HEK293 (cell line): ENCODE measurements around the gene ASB5.

Source experiments
- CTCF ChIA-PET: fragments of 350-600 bp; formaldehyde crosslinking; extraction: SDS; loops from one replicate; lab custom pipeline; 2021; ENCODE audit warnings: antibody characterized with exemption; lab: Yijun Ruan, JAX
- POLR2A ChIA-PET: fragments of 300-600 bp; formaldehyde crosslinking; extraction: SDS; loops from one replicate; lab custom pipeline; 2020; ENCODE audit warnings: antibody characterized with exemption, inconsistent platforms; lab: Yijun Ruan, JAX
- H3K27ac ChIP-seq: fragments of 200-500 bp; sonication (Bioruptor generic); 2 replicates; pipeline ENCODE4 v1.5.1; 2014; ENCODE audit warnings: low read depth, low read length, control low read depth, inconsistent platforms; ENCODE audit errors: extremely low read depth
- H3K36me3 ChIP-seq, 2 experiments: fragments of 200-500 bp in 1 of 2; sonication (Bioruptor generic) in 1 of 2; 1 replicate in 1 of 2; 2 replicates in 1 of 2; pipeline ENCODE4 v1.5.1; 2014 to 2017; ENCODE audit warnings: inconsistent platforms in 2 of 2, low read length in 2 of 2; ENCODE audit not compliant: control insufficient read depth in 2 of 2, insufficient read depth in 1 of 2
- H3K4me1 ChIP-seq: fragments of 200-500 bp; sonication (Bioruptor generic); 2 replicates; pipeline ENCODE4 v1.5.1; 2014; ENCODE audit warnings: mild to moderate bottlenecking, low read length, inconsistent platforms; ENCODE audit not compliant: control insufficient read depth, insufficient read depth
- H3K4me3 ChIP-seq: 2 replicates; pipeline ENCODE4 v1.5.1; 2011; ENCODE audit warnings: low read depth, mild to moderate bottlenecking, control low read depth, low read length, moderate library complexity
- H3K9me3 ChIP-seq: fragments of 200-500 bp; sonication (Bioruptor generic); 2 replicates; pipeline ENCODE4 v1.5.1; 2014; ENCODE audit warnings: low read depth, low read length, inconsistent platforms; ENCODE audit not compliant: control insufficient read depth, insufficient read depth
- GLIS2 ChIP-seq: fragments of 450-650 bp; formaldehyde crosslinking; IDR thresholded peaks from 2 replicates; pipeline ENCODE4 v1.5.1; 2016; ENCODE audit warnings: missing biosample characterization, missing genetic modification characterization
- MZF1 ChIP-seq: fragments of 450-650 bp; formaldehyde crosslinking; IDR thresholded peaks from 2 replicates; pipeline ENCODE4 v1.5.1; 2017; ENCODE audit warnings: missing biosample characterization, missing genetic modification characterization, borderline replicate concordance
- PRDM1 ChIP-seq: fragments of 450-650 bp; formaldehyde crosslinking; IDR thresholded peaks from 2 replicates; pipeline ENCODE4; 2016; ENCODE audit warnings: missing biosample characterization, missing genetic modification characterization
- SALL2 ChIP-seq: fragments of 450-650 bp; formaldehyde crosslinking; IDR thresholded peaks from 2 replicates; pipeline ENCODE4 v1.5.0; 2017; ENCODE audit warnings: missing biosample characterization, mild to moderate bottlenecking, missing genetic modification characterization, borderline replicate concordance
- SETDB1 ChIP-seq: IDR thresholded peaks from one replicate; pipeline ENCODE4 v1.6.1; 2017; ENCODE audit warnings: mild to moderate bottlenecking, low read length, moderate library complexity, mixed read lengths; ENCODE audit not compliant: insufficient read length
- SP3 ChIP-seq: fragments of 450-650 bp; formaldehyde crosslinking; IDR thresholded peaks from 2 replicates; pipeline ENCODE4 v1.5.1; 2016; ENCODE audit warnings: missing biosample characterization, missing genetic modification characterization
- TRIM28 ChIP-seq: IDR thresholded peaks from 2 replicates; pipeline ENCODE4 v1.6.1; 2011; ENCODE audit warnings: low read length, control low read depth, borderline replicate concordance
- YY1 ChIP-seq: fragments of 450-650 bp; formaldehyde crosslinking; IDR thresholded peaks from 2 replicates; pipeline ENCODE4 v1.5.1; 2018; ENCODE audit warnings: missing biosample characterization, missing genetic modification characterization
- ZFP3 ChIP-seq: fragments of 450-650 bp; formaldehyde crosslinking; IDR thresholded peaks from 2 replicates; pipeline ENCODE4 v1.5.1; 2016; ENCODE audit warnings: low read depth, missing biosample characterization, missing genetic modification characterization
- ZIC2 ChIP-seq: fragments of 450-650 bp; formaldehyde crosslinking; IDR thresholded peaks from 2 replicates; pipeline ENCODE4 v1.5.1; 2016; ENCODE audit warnings: missing biosample characterization, missing genetic modification characterization
- ZNF184 ChIP-seq: fragments of 450-650 bp; IDR thresholded peaks from 2 replicates; pipeline ENCODE4 v1.5.1; 2018; ENCODE audit warnings: missing biosample characterization, mild to moderate bottlenecking, missing genetic modification characterization
- ZNF2 ChIP-seq: fragments of 450-650 bp; formaldehyde crosslinking; IDR thresholded peaks from 2 replicates; pipeline ENCODE4 v1.5.1; 2016; ENCODE audit warnings: missing biosample characterization, missing genetic modification characterization
- ZNF202 ChIP-seq: fragments of 450-650 bp; formaldehyde crosslinking; IDR thresholded peaks from 2 replicates; pipeline ENCODE4 v1.5.1; 2016; ENCODE audit warnings: missing biosample characterization, missing genetic modification characterization, borderline replicate concordance
- ZNF23 ChIP-seq: fragments of 450-650 bp; formaldehyde crosslinking; IDR thresholded peaks from 2 replicates; pipeline ENCODE4 v1.5.1; 2016; ENCODE audit warnings: missing biosample characterization, missing genetic modification characterization, borderline replicate concordance
- ZNF311 ChIP-seq: fragments of 450-650 bp; formaldehyde crosslinking; IDR thresholded peaks from 2 replicates; pipeline ENCODE4 v1.5.1; 2017; ENCODE audit warnings: missing biosample characterization, missing genetic modification characterization, borderline replicate concordance
- ZNF366 ChIP-seq: fragments of 450-650 bp; formaldehyde crosslinking; conservative IDR thresholded peaks from 2 replicates; pipeline ENCODE4 v1.5.1; 2016; ENCODE audit warnings: missing biosample characterization, missing genetic modification characterization
- ZNF549 ChIP-seq: fragments of 450-650 bp; IDR thresholded peaks from 2 replicates; pipeline ENCODE4 v1.5.1; 2018; ENCODE audit warnings: missing biosample characterization, missing genetic modification characterization, mild to moderate bottlenecking, inconsistent platforms, moderate library complexity
- ZNF558 ChIP-seq: fragments of 450-650 bp; formaldehyde crosslinking; IDR thresholded peaks from 2 replicates; pipeline ENCODE4 v1.5.1; 2016; ENCODE audit warnings: missing biosample characterization, missing genetic modification characterization
- ZNF621 ChIP-seq: fragments of 450-650 bp; formaldehyde crosslinking; IDR thresholded peaks from 2 replicates; pipeline ENCODE4 v1.5.1; 2017; ENCODE audit warnings: missing biosample characterization, missing genetic modification characterization
- ZNF629 ChIP-seq: fragments of 450-650 bp; formaldehyde crosslinking; IDR thresholded peaks from 2 replicates; pipeline ENCODE4 v1.5.1; 2017; ENCODE audit warnings: missing biosample characterization, missing genetic modification characterization
- ZNF707 ChIP-seq: fragments of 450-650 bp; formaldehyde crosslinking; IDR thresholded peaks from 2 replicates; pipeline ENCODE4 v1.5.1; 2016; ENCODE audit warnings: missing biosample characterization, missing genetic modification characterization
- TF ChIP-seq, protein P1 (sequence below): fragments of 450-650 bp; formaldehyde crosslinking; IDR thresholded peaks from 2 replicates; pipeline ENCODE4 v1.5.1; 2017; ENCODE audit warnings: missing biosample characterization, missing genetic modification characterization
- TF ChIP-seq, protein P2 (sequence below): fragments of 450-650 bp; formaldehyde crosslinking; IDR thresholded peaks from 2 replicates; pipeline ENCODE4 v1.5.1; 2016; ENCODE audit warnings: missing biosample characterization, missing genetic modification characterization
- TF ChIP-seq, protein P3 (sequence below): fragments of 450-650 bp; formaldehyde crosslinking; IDR thresholded peaks from 2 replicates; pipeline ENCODE4 v1.5.1; 2016; ENCODE audit warnings: missing biosample characterization, missing genetic modification characterization, borderline replicate concordance
- TF ChIP-seq, protein P4 (sequence below): fragments of 450-650 bp; formaldehyde crosslinking; IDR thresholded peaks from 2 replicates; pipeline ENCODE4 v1.5.1; 2016; ENCODE audit warnings: missing biosample characterization, missing genetic modification characterization
- TF ChIP-seq, protein P5 (sequence below): fragments of 450-650 bp; formaldehyde crosslinking; IDR thresholded peaks from 2 replicates; pipeline ENCODE4 v1.5.1; 2016; ENCODE audit warnings: missing biosample characterization, missing genetic modification characterization
- TF ChIP-seq, protein P6 (sequence below): fragments of 450-650 bp; formaldehyde crosslinking; IDR thresholded peaks from 2 replicates; pipeline ENCODE4 v1.5.1; 2016; ENCODE audit warnings: missing biosample characterization, missing genetic modification characterization

The ASB5 gene

DNA sequence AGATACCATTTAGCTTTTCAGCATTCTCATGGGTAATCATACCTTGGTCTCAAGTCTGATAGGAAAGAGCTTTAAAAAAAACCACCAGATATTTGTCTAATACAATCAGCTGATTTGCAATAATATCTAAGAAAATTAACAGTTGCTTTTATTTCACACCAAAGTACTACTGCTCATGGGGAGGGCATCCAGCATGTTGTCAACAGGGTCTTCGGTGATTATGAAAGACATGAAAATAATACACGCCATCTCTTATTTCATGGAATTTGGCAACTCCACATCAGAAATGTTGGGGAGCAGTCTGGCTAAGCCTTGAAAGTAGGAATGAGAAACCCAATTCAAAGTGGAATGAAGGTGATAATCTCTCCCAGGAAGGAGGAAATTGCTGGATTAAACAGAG lies 3.0 kb downstream of the ASB5 start:
- Histone ChIP-seq H3K4me1 (peaks cover 2% of the 10 kb centered on the region; the same call in 1 of the 2 replicates), H3K9me3 (no peaks in the 10 kb centered on the region), H3K36me3 (no peaks in the 10 kb centered on the region), H3K27ac (no peak overlapping the region), H3K4me3 (no peak overlapping the region)
- POLR2A ChIA-PET = no interaction called here
- CTCF ChIA-PET = no interaction called here
- no peak for TF ChIP-seq ZNF184 (tag by site-specific recombination)
- TF ChIP-seq, protein P1, sequence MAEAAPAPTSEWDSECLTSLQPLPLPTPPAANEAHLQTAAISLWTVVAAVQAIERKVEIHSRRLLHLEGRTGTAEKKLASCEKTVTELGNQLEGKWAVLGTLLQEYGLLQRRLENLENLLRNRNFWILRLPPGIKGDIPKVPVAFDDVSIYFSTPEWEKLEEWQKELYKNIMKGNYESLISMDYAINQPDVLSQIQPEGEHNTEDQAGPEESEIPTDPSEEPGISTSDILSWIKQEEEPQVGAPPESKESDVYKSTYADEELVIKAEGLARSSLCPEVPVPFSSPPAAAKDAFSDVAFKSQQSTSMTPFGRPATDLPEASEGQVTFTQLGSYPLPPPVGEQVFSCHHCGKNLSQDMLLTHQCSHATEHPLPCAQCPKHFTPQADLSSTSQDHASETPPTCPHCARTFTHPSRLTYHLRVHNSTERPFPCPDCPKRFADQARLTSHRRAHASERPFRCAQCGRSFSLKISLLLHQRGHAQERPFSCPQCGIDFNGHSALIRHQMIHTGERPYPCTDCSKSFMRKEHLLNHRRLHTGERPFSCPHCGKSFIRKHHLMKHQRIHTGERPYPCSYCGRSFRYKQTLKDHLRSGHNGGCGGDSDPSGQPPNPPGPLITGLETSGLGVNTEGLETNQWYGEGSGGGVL (tag by site-specific recombination) = no peak
- TF ChIP-seq, protein P2, sequence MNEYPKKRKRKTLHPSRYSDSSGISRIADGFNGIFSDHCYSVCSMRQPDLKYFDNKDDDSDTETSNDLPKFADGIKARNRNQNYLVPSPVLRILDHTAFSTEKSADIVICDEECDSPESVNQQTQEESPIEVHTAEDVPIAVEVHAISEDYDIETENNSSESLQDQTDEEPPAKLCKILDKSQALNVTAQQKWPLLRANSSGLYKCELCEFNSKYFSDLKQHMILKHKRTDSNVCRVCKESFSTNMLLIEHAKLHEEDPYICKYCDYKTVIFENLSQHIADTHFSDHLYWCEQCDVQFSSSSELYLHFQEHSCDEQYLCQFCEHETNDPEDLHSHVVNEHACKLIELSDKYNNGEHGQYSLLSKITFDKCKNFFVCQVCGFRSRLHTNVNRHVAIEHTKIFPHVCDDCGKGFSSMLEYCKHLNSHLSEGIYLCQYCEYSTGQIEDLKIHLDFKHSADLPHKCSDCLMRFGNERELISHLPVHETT (tag by site-specific recombination) = no peak
- no peak for TF ChIP-seq SALL2
- no peak for TF ChIP-seq GLIS2 (tag by site-specific recombination)
- no peak for TF ChIP-seq YY1
- no peak for TF ChIP-seq ZNF366 (tag by site-specific recombination)
- TF ChIP-seq ZNF2 (tag by site-specific recombination) = no peak
- TF ChIP-seq ZNF549 = no peak
- no peak for TF ChIP-seq ZNF707
- TF ChIP-seq ZFP3 (tag by site-specific recombination) = no peak
- no peak for TF ChIP-seq TRIM28
- no peak for TF ChIP-seq PRDM1 (tag by site-specific recombination)
- no peak for TF ChIP-seq MZF1 (tag by site-specific recombination)
- TF ChIP-seq, protein P3, sequence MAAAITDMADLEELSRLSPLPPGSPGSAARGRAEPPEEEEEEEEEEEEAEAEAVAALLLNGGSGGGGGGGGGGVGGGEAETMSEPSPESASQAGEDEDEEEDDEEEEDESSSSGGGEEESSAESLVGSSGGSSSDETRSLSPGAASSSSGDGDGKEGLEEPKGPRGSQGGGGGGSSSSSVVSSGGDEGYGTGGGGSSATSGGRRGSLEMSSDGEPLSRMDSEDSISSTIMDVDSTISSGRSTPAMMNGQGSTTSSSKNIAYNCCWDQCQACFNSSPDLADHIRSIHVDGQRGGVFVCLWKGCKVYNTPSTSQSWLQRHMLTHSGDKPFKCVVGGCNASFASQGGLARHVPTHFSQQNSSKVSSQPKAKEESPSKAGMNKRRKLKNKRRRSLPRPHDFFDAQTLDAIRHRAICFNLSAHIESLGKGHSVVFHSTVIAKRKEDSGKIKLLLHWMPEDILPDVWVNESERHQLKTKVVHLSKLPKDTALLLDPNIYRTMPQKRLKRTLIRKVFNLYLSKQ = no peak
- no peak for TF ChIP-seq ZNF311 (tag by site-specific recombination)
- no peak for TF ChIP-seq ZNF621 (tag by site-specific recombination)
- TF ChIP-seq, protein P4, sequence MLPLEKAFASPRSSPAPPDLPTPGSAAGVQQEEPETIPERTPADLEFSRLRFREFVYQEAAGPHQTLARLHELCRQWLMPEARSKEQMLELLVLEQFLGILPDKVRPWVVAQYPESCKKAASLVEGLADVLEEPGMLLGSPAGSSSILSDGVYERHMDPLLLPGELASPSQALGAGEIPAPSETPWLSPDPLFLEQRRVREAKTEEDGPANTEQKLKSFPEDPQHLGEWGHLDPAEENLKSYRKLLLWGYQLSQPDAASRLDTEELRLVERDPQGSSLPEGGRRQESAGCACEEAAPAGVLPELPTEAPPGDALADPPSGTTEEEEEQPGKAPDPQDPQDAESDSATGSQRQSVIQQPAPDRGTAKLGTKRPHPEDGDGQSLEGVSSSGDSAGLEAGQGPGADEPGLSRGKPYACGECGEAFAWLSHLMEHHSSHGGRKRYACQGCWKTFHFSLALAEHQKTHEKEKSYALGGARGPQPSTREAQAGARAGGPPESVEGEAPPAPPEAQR = no peak

DNA sequence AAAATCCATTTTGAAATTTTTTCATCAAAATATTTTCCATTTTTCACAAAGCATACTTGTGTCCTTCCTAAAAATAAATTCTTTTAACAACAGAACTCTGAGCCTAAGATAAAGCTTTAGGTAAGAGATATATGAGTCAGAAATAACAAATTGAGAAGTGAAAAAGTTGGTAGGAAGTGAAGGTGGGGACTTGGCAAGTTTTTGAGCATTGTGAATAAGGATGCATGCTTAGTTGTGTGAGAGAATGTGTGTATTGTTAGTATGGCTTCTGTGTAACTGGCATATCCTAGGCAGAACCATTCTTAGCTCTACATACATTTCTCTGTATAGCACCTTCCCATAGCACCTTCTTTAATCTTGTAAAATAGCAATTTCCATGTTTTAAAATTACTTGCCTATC lies 6.8 kb downstream of the ASB5 start:
- Histone ChIP-seq H3K36me3 (no peaks in the 10 kb centered on the region), H3K4me1 (no peaks in the 10 kb centered on the region), H3K27ac (no peak overlapping the region), H3K4me3 (no peak overlapping the region), H3K9me3 (no peaks in the 10 kb centered on the region)
- ChIA-PET POLR2A (no interaction called here), CTCF (interaction anchor here (0.7 kb wide), 1 partner anchor 130 kb away, joined by 3 read pairs; no protein-coding TSS in a partner anchor)
- TF ChIP-seq, protein P5, sequence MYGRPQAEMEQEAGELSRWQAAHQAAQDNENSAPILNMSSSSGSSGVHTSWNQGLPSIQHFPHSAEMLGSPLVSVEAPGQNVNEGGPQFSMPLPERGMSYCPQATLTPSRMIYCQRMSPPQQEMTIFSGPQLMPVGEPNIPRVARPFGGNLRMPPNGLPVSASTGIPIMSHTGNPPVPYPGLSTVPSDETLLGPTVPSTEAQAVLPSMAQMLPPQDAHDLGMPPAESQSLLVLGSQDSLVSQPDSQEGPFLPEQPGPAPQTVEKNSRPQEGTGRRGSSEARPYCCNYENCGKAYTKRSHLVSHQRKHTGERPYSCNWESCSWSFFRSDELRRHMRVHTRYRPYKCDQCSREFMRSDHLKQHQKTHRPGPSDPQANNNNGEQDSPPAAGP (tag by site-specific recombination) = no peak
- TF ChIP-seq ZNF23 (tag by site-specific recombination) (no peak), ZNF202 (tag by site-specific recombination) (no peak), SP3 (no peak), ZNF707 (no peak), ZIC2 (no peak), ZNF558 (tag by site-specific recombination) (no peak), ZNF184 (tag by site-specific recombination) (no peak), SETDB1 (no peak), ZNF629 (tag by site-specific recombination) (no peak)
- TF ChIP-seq, protein P6, sequence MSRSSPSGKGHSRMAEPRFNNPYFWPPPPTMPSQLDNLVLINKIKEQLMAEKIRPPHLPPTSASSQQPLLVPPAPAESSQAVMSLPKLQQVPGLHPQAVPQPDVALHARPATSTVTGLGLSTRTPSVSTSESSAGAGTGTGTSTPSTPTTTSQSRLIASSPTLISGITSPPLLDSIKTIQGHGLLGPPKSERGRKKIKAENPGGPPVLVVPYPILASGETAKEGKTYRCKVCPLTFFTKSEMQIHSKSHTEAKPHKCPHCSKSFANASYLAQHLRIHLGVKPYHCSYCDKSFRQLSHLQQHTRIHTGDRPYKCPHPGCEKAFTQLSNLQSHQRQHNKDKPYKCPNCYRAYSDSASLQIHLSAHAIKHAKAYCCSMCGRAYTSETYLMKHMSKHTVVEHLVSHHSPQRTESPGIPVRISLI = no peak
